ENCODE measurements around the gene CHN1. TPM values are rescaled to one million over a fixed set of nuclear protein-coding genes. Genes with fewer than 3 reads are reported as not detected.

CHN1 gene, protein sequence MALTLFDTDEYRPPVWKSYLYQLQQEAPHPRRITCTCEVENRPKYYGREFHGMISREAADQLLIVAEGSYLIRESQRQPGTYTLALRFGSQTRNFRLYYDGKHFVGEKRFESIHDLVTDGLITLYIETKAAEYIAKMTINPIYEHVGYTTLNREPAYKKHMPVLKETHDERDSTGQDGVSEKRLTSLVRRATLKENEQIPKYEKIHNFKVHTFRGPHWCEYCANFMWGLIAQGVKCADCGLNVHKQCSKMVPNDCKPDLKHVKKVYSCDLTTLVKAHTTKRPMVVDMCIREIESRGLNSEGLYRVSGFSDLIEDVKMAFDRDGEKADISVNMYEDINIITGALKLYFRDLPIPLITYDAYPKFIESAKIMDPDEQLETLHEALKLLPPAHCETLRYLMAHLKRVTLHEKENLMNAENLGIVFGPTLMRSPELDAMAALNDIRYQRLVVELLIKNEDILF
- total RNA-seq = 12.4 and 22.1 TPM in 2 replicates

DNA sequence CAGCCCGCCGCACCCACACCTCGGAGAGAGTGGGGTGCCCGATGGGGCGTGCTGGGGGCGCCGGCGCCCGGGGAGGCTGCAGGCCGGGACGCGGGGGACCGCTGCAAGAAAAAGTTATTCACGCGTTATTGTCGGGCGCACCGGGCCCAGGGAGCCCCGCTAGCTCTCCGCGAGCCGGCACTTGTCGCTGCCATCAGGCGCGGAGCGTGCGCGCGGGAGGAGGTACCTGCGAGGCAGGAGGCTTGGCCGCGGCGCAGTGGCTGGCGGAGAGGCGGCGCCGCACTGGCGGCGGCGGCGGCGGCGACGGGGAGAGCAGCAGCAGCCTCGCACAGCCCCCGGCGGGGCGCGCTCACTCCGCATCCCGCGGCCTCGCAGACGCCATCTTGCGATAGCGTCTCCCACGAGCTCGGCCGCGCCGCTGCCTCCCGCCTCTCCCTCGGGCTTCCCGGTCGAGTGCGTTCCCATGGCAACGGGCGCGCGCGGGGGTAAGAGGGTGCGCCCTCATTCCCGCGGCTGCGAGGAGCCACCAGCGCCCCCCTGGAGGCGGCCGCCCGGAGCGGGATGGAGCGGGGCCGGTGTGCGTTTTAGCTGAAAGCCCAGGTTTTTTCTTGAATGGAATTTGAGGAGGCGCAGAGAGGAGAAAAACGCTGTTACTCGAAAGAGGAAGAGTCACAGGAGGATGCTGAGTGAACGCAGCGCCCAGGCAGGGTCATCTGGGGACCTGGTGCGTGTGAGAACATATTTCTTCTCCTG lies at the start of gene CHN1:
CHN1 (minus strand) TSS at position 402 of the 753 bp plus-strand sequence. CDS start 469 bp downstream, outside the sequence.

GRCh38 chr2:174764280-174765255 lies 240.6 kb downstream of the CHN1 start, which contains the start of gene CHRNA1:
CHRNA1 (minus strand) TSS chr2:174764472; CDS start chr2:174764394, 78 bp downstream.

Small RNA genes within 50 kb of the gene (small RNA-seq; reads per million reads assigned to genes)
- gene RNU6-1290P (not detected), gene RNU6-763P (not detected)

Other genes with a start within 250 kb of the CHN1 start
- gene CHRNA1, start 240.9 kb downstream of the CHN1 start, total RNA-seq = 5.4 and 6.2 TPM in 2 replicates
- 68.3 and 74.5 TPM in 2 replicates for gene ATF2, start 162.8 kb upstream of the CHN1 start, total RNA-seq
- gene ATP5MC3, start 176.3 kb upstream of the CHN1 start, total RNA-seq = 75.4 and 102 TPM in 2 replicates